HL-60 (cell line): Measurements from ENCODE around the gene ENOX1.

Source experiments
- GABPA ChIP-seq: IDR thresholded peaks from 2 replicates; pipeline ENCODE4 v1.6.1; 2012; ENCODE audit warnings: low read depth
- POLR2AphosphoS5 ChIP-seq: IDR thresholded peaks from 2 replicates; pipeline ENCODE4 v1.6.1; 2012; ENCODE audit warnings: low read depth
- TF ChIP-seq, protein P1 (sequence below): IDR thresholded peaks from one replicate; pipeline ENCODE4 v1.5.1; 2011; ENCODE audit warnings: low read length, control low read depth, inconsistent platforms; ENCODE audit not compliant: insufficient read depth
- TF ChIP-seq, protein P2 (sequence below): IDR thresholded peaks from 2 replicates; pipeline ENCODE4 v1.6.1; 2012; ENCODE audit warnings: low read depth; ENCODE audit not compliant: insufficient replicate concordance

DNA sequence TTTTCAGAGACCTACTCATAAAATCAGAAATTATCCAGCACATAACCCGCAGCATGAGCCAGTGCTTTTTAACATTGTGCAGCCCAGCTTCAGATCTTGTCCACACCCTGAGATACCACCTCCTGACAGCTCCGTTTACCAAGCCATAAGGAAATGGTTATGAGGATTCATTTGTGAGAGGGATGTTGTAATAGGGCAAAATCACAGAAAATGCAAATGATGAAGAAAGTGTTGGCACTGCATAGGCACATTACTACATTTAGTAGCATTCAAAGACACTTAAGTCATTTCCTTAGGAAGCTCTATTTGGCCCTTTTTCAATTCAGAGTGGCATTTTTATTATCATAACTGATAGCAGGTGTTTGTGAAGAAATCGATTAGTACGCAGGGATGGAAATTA, 485.9 kb downstream of the ENOX1 start:
- TF ChIP-seq, protein P1, sequence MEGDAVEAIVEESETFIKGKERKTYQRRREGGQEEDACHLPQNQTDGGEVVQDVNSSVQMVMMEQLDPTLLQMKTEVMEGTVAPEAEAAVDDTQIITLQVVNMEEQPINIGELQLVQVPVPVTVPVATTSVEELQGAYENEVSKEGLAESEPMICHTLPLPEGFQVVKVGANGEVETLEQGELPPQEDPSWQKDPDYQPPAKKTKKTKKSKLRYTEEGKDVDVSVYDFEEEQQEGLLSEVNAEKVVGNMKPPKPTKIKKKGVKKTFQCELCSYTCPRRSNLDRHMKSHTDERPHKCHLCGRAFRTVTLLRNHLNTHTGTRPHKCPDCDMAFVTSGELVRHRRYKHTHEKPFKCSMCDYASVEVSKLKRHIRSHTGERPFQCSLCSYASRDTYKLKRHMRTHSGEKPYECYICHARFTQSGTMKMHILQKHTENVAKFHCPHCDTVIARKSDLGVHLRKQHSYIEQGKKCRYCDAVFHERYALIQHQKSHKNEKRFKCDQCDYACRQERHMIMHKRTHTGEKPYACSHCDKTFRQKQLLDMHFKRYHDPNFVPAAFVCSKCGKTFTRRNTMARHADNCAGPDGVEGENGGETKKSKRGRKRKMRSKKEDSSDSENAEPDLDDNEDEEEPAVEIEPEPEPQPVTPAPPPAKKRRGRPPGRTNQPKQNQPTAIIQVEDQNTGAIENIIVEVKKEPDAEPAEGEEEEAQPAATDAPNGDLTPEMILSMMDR = no peak
- TF ChIP-seq, protein P2, sequence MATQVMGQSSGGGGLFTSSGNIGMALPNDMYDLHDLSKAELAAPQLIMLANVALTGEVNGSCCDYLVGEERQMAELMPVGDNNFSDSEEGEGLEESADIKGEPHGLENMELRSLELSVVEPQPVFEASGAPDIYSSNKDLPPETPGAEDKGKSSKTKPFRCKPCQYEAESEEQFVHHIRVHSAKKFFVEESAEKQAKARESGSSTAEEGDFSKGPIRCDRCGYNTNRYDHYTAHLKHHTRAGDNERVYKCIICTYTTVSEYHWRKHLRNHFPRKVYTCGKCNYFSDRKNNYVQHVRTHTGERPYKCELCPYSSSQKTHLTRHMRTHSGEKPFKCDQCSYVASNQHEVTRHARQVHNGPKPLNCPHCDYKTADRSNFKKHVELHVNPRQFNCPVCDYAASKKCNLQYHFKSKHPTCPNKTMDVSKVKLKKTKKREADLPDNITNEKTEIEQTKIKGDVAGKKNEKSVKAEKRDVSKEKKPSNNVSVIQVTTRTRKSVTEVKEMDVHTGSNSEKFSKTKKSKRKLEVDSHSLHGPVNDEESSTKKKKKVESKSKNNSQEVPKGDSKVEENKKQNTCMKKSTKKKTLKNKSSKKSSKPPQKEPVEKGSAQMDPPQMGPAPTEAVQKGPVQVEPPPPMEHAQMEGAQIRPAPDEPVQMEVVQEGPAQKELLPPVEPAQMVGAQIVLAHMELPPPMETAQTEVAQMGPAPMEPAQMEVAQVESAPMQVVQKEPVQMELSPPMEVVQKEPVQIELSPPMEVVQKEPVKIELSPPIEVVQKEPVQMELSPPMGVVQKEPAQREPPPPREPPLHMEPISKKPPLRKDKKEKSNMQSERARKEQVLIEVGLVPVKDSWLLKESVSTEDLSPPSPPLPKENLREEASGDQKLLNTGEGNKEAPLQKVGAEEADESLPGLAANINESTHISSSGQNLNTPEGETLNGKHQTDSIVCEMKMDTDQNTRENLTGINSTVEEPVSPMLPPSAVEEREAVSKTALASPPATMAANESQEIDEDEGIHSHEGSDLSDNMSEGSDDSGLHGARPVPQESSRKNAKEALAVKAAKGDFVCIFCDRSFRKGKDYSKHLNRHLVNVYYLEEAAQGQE = no peak
- TF ChIP-seq POLR2AphosphoS5 (no peak), GABPA (no peak)
